GM18520 (cell line): Measurements from ENCODE around the gene WDR62.

Source experiments
- ATAC-seq: cut with Tn5 transposase; IDR thresholded peaks from one replicate; pipeline ENCODE4 v1.9.1; 2021; ENCODE audit not compliant: unreplicated experiment

Gene WDR62

GRCh38 chr19:36139473-36140303 is 85.0 kb downstream of the WDR62 start, which contains the start of gene CAPNS1:
Gene CAPNS1 (plus strand): TSS chr19:36140066. CDS start chr19:36141012, 946 bp downstream.
- ATAC-seq: peak; percentile 77

GRCh38 chr19:36140304-36141038 is 85.8 kb downstream of the WDR62 start:
- no peak for ATAC-seq

- ATAC-seq: no peak
Measured at GRCh38 chr19:36141039-36141927, 86.6 kb downstream of the WDR62 start.

GRCh38 chr19:36142046-36142445 is 87.3 kb downstream of the WDR62 start:
- no peak for ATAC-seq

- no peak for ATAC-seq
Measured at GRCh38 chr19:36142496-36142895, 87.8 kb downstream of the WDR62 start.

- no peak for ATAC-seq
Measured at GRCh38 chr19:36144624-36145023, 89.9 kb downstream of the WDR62 start.

- no peak for ATAC-seq
Measured at GRCh38 chr19:36149673-36150406, 95.1 kb downstream of the WDR62 start.

- no peak for ATAC-seq
Measured at GRCh38 chr19:36150586-36150985, 95.9 kb downstream of the WDR62 start.

GRCh38 chr19:36151144-36152018 is 96.7 kb downstream of the WDR62 start:
- no peak for ATAC-seq

- ATAC-seq: no peak
Measured at GRCh38 chr19:36152019-36152351, 97.3 kb downstream of the WDR62 start.

GRCh38 chr19:36152352-36153091 is 97.8 kb downstream of the WDR62 start, which contains the start of gene COX7A1:
Gene COX7A1 (minus strand): TSS chr19:36152447. CDS start chr19:36152407, 40 bp downstream.
- ATAC-seq: no peak

GRCh38 chr19:36153126-36153525 is 98.4 kb downstream of the WDR62 start:
- no peak for ATAC-seq
